Measurements from ENCODE around the gene EYA4. TPM values are rescaled to one million over a fixed set of nuclear protein-coding genes. Genes with fewer than 3 reads are reported as not detected.

EYA4 gene
- total RNA-seq, 2 donors from 2014 or later: 0.11 to 0.26 TPM

DNA sequence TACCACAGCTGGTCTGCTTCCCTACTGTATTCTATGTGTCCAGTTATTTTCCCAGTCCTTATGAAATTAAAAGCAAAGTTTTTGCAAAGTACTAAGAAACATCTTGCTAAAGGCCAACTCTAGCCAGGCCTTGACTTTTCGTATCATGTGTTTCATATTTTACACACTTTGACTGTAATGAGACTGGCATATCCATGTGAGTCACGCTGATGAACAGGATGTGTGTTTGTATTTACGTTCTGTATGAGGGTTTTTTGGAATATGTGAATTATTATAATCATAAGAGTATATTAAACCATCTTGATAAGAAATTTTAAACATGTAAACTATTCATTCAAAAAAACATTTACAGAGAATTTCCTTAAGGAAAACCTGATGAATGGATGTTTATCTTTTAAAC, 59.7 kb downstream of the EYA4 start:
- Mint-ChIP-seq H3K4me1 (peaks cover 5% of the 10 kb centered on the region), H3K36me3 (ENCODE audit: low read depth) (no peaks in the 10 kb centered on the region), H3K27ac (no peak overlapping the region), H3K27me3 (ENCODE audit: insufficient read depth) (no peaks in the 10 kb centered on the region), H3K4me3 (no peak overlapping the region), H3K9me3 (no peaks in the 10 kb centered on the region)
- Histone ChIP-seq H3K9me3 (ENCODE audit: control insufficient read depth, low read length) (no peaks in the 10 kb centered on the region), H3K36me3 (ENCODE audit: control insufficient read depth, insufficient read depth, low read length) (no peaks in the 10 kb centered on the region), H3K4me1 (ENCODE audit: control insufficient read depth, insufficient read depth, low read length) (no peaks in the 10 kb centered on the region), H3K9ac (ENCODE audit: extremely low read depth, low read length, poor library complexity, severe bottlenecking) (no peak overlapping the region), H3K27me3 (ENCODE audit: control insufficient read depth, insufficient read depth, low read length, poor library complexity, severe bottlenecking) (no peaks in the 10 kb centered on the region), H3K4me3 (ENCODE audit: low read length) (no peak overlapping the region), H3K27ac (ENCODE audit: low read depth, low read length) (no peak overlapping the region)
- no peak for DNase-seq
- whole genome bisulfite sequencing, 2 experiments (ENCODE audit: insufficient coverage in 1 of 2, insufficient read length in 1 of 2): 94 to 100% methylated on average over 1 to 2 of the region's 3 CpGs
- TF ChIP-seq CTCF (conservative IDR thresholded peaks at IDR 0.05): no peak

- Mint-ChIP-seq H3K4me3 (no peak overlapping the region), H3K4me1 (peaks cover 5% of the 10 kb centered on the region), H3K27me3 (ENCODE audit: insufficient read depth) (no peaks in the 10 kb centered on the region), H3K27ac (no peak overlapping the region), H3K9me3 (no peaks in the 10 kb centered on the region), H3K36me3 (ENCODE audit: low read depth) (no peaks in the 10 kb centered on the region)
- WGBS, 2 experiments (ENCODE audit: insufficient coverage in 1 of 2, insufficient read length in 1 of 2): 90 to 97% methylated on average over 3 to 5 of the region's 5 CpGs
- no peak for DNase-seq
- no peaks in the 10 kb centered on the region for H3K4me1 ChIP-seq (ENCODE audit: control insufficient read depth, insufficient read depth, low read length)
- no peaks in the 10 kb centered on the region for H3K9me3 ChIP-seq (ENCODE audit: control insufficient read depth, low read length)
- no peak overlapping the region for H3K27ac ChIP-seq (ENCODE audit: low read depth, low read length)
- H3K27me3 ChIP-seq (ENCODE audit: control insufficient read depth, insufficient read depth, low read length, poor library complexity, severe bottlenecking): no peaks in the 10 kb centered on the region
- no peaks in the 10 kb centered on the region for H3K36me3 ChIP-seq (ENCODE audit: control insufficient read depth, insufficient read depth, low read length)
- no peak overlapping the region for H3K4me3 ChIP-seq (ENCODE audit: low read length)
- no peak for TF ChIP-seq CTCF (conservative IDR thresholded peaks at IDR 0.05)
- H3K9ac ChIP-seq (ENCODE audit: extremely low read depth, low read length, poor library complexity, severe bottlenecking): no peak overlapping the region
Observed at GRCh38 chr6:133301835-133302234, 60.7 kb downstream of the EYA4 start.

GRCh38 chr6:133306931-133307330, 65.8 kb downstream of the EYA4 start:
- no peak for DNase-seq

More at GRCh38 chr6:133306931-133307330, 65.8 kb downstream of the EYA4 start:
- H3K27ac ChIP-seq (ENCODE audit: low read depth, low read length): no peak overlapping the region
- Mint-ChIP-seq H3K27ac (no peak overlapping the region), H3K36me3 (ENCODE audit: low read depth) (peaks cover 3% of the 10 kb centered on the region), H3K27me3 (ENCODE audit: insufficient read depth) (no peaks in the 10 kb centered on the region), H3K9me3 (peaks cover 10% of the 10 kb centered on the region), H3K4me3 (no peak overlapping the region), H3K4me1 (peaks cover 10% of the 10 kb centered on the region)
- no peaks in the 10 kb centered on the region for H3K36me3 ChIP-seq (ENCODE audit: control insufficient read depth, insufficient read depth, low read length)
- no peak for TF ChIP-seq CTCF (conservative IDR thresholded peaks at IDR 0.05)
- no peak overlapping the region for H3K9ac ChIP-seq (ENCODE audit: extremely low read depth, low read length, poor library complexity, severe bottlenecking)
- H3K27me3 ChIP-seq (ENCODE audit: control insufficient read depth, insufficient read depth, low read length, poor library complexity, severe bottlenecking): no peaks in the 10 kb centered on the region
- no peak overlapping the region for H3K4me3 ChIP-seq (ENCODE audit: low read length)
- WGBS, 2 experiments (ENCODE audit: insufficient coverage in 1 of 2, insufficient read length in 1 of 2): 95 to 96% methylated on average over 3 to 5 of the region's 5 CpGs
- peaks cover 1% of the 10 kb centered on the region for H3K4me1 ChIP-seq (ENCODE audit: control insufficient read depth, insufficient read depth, low read length)
- peaks cover 17% of the 10 kb centered on the region for H3K9me3 ChIP-seq (ENCODE audit: control insufficient read depth, low read length)

Measured in endodermal cell (in vitro differentiated cells).